Raji (cell line): ENCODE data around the gene PTCD1.

Experiments used
- POLR2A ChIP-seq: IDR thresholded peaks from 2 replicates; pipeline ENCODE4 v1.6.1; 2011; ENCODE audit warnings: low read depth, low read length, control low read depth; ENCODE audit not compliant: insufficient read depth

The PTCD1 gene

DNA sequence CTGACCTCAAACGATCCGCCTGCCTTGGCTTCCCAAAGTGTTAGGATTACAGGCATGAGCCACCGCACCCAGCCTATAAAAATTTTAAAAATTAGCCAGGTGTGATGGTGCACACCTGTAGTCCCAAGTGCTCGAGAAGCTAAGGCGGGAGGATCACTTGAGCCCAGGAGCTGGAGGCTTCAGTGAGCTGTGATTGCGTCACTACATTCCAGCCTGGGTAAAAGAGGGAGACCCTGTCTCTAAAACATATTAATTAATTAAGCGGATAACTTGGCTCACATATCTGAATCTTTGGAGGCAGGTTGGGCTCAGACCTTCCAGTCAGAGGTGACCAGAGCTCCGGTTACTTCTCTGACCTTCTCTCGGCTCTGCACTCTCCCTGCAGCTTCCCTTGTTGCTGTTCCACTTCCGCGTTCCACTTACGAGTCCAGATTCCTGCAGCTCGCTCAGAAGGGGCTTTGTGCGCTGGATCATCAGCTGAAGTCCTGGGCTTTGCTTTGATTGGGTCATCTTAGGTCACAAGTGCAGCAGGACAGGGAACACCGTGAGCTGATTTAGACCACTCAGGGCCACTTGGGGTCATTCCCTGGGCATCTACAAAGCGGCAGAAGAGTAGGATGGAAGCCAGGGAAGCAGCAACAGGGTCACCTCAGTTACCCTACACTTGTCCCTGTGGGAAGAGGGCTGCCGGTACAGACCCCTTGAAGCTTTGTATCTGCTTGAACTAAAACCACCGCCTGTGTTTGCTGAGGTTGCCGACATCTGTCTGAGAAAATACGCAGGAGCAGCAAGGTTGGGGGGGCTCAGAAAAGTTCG, 66.1 kb downstream of the PTCD1 start:
- no peak for TF ChIP-seq POLR2A

DNA sequence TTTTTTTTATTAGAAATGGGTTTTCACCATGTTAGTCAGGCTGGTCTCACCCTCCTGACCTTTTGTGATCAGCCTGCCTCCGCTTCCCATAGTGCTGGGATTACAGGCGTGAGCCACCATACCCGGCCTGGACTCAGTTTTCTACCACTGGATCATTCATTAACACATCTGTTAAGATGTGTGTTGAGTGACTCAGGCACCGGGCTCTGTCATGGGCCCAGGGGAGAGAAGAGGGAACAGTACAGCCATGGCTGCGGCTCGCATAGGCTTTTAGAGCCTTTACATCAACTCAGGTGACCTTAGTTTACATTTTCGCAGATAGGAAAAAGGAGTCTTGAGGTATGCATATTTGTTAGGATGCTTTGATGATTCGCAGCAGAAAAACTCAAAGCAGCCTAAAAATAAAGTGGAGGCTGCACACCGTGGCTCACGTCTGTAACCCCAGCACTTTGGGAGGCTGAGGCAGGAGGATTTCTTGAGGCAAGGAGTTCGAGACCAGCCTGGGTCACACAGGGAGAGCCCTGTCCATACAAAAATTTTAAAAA, 67.2 kb downstream of the PTCD1 start:
- no peak for TF ChIP-seq POLR2A

DNA sequence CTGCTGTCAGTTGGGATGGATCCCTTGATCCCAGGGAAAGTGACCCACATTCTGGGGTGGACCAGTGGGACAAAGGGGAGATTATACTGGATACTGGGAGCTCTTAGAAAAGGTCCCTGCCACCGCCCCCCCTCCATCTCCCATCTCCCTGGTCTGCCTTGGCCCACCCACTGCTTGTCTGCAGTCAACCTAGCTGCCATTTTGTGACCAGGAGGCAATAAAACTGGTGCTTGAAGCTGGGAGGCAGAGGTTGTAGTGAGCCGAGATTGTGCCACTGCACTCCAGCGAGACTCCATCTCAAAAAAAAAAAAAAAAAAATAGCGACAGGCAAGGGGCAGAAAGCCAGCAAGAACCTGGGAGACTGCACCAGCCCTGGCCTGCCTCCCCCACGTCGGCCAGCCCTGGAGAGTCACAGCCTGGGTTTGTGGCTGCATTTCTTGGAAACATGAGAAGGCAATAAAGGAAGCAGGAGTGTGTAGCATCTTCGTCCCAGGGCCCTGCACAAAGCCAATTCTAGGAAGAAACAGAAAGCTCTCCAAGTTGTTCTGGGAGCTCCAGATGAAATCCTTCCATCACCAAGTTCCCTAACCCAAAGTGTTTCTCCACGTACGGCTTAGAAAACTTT, 68.7 kb downstream of the PTCD1 start:
- TF ChIP-seq POLR2A = no peak

GRCh38 chr7:99368750-99369389, 69.7 kb downstream of the PTCD1 start:
- no peak for TF ChIP-seq POLR2A
